ENCODE data around the gene AIF1. TPM values are rescaled to one million over a fixed set of nuclear protein-coding genes. Genes with fewer than 3 reads are reported as not detected.
"Not testable (repeated sequence)": the region's sequence is repeated elsewhere in the genome, so short reads cannot be mapped to it uniquely, and the experiment has no call there.

Gene AIF1
- total RNA-seq, 4 donors from 2014 or later, result 6.1 to 112 (median 11.2) TPM

- peaks cover 0 to 33% (median 19%) of the 10 kb centered on the region in 4 donors for H3K4me1 ChIP-seq
- no peak overlapping the region for H3K4me3 ChIP-seq
- no peaks in the 10 kb centered on the region for H3K9me3 ChIP-seq
- TF ChIP-seq CTCF (IDR thresholded peaks at IDR 0.05) (peak in 5 of 6 experiments; percentile 11 to 43 (median 32)), POLR2A (IDR thresholded peaks at IDR 0.05) (no peak)
- peak in 1 of 3 donors; percentile 63 for DNase-seq
- no peaks in the 10 kb centered on the region for H3K27me3 ChIP-seq
- H3K36me3 ChIP-seq, result no peaks in the 10 kb centered on the region
- H3K27ac ChIP-seq, result peak overlapping the region; percentile 19 to 93 (median 54)
These were observed 29.5 kb upstream of the AIF1 start for GRCh38 chr6:31585491-31585890.

GRCh38 chr6:31586008-31586407 lies 29.0 kb upstream of the AIF1 start, which contains the start of gene LST1:
Gene LST1, plus strand, starts transcription at chr6:31586277. Its CDS starts 1,023 bp downstream, at chr6:31587300.
- Histone ChIP-seq H3K4me1 (peaks cover 0 to 33% (median 19%) of the 10 kb centered on the region in 4 donors), H3K27me3 (no peaks in the 10 kb centered on the region), H3K27ac (peak within 1 kb of the TSS; percentile 19 to 93 (median 54)), H3K4me3 (peak within 1 kb of the TSS in 1 of 4 donors; percentile 12), H3K9me3 (no peaks in the 10 kb centered on the region), H3K36me3 (no peaks in the 10 kb centered on the region)
- DNase-seq, result no peak
- TF ChIP-seq CTCF (IDR thresholded peaks at IDR 0.05) (no peak), POLR2A (IDR thresholded peaks at IDR 0.05) (no peak)

- no peak for TF ChIP-seq CTCF (IDR thresholded peaks at IDR 0.05)
- TF ChIP-seq POLR2A (IDR thresholded peaks at IDR 0.05), result no peak
- H3K4me3 ChIP-seq, result peak overlapping the region in 1 of 4 donors; percentile 12
- H3K36me3 ChIP-seq, result no peaks in the 10 kb centered on the region
- H3K4me1 ChIP-seq, result peaks cover 0 to 33% (median 17%) of the 10 kb centered on the region in 4 donors
- H3K9me3 ChIP-seq, result no peaks in the 10 kb centered on the region
- peak overlapping the region; percentile 19 to 93 (median 54) for H3K27ac ChIP-seq
- DNase-seq, result peak in 2 of 3 donors; percentile 70 to 76
- H3K27me3 ChIP-seq, result no peaks in the 10 kb centered on the region
These were observed 28.3 kb upstream of the AIF1 start for GRCh38 chr6:31586599-31587281.

- H3K27me3 ChIP-seq, result no peaks in the 10 kb centered on the region
- peak overlapping the region; percentile 19 to 93 (median 48) for H3K27ac ChIP-seq
- DNase-seq, result no peak
- no peaks in the 10 kb centered on the region for H3K9me3 ChIP-seq
- peaks cover 0 to 28% (median 17%) of the 10 kb centered on the region in 4 donors for H3K4me1 ChIP-seq
- peak overlapping the region in 2 of 4 donors; percentile 7 to 10 for H3K4me3 ChIP-seq
- TF ChIP-seq CTCF (IDR thresholded peaks at IDR 0.05) (no peak), POLR2A (IDR thresholded peaks at IDR 0.05) (no peak)
- no peaks in the 10 kb centered on the region for H3K36me3 ChIP-seq
These were observed 26.9 kb upstream of the AIF1 start for GRCh38 chr6:31587791-31588777.

GRCh38 chr6:31588871-31589650 lies 26.0 kb upstream of the AIF1 start:
- TF ChIP-seq CTCF (IDR thresholded peaks at IDR 0.05) (no peak), POLR2A (IDR thresholded peaks at IDR 0.05) (no peak)
- Histone ChIP-seq H3K36me3 (no peaks in the 10 kb centered on the region), H3K4me3 (no peak overlapping the region), H3K27me3 (no peaks in the 10 kb centered on the region), H3K4me1 (peaks cover 0 to 33% (median 20%) of the 10 kb centered on the region in 4 donors), H3K27ac (peak overlapping the region in 1 of 4 donors; percentile 93), H3K9me3 (no peaks in the 10 kb centered on the region)
- DNase-seq, result no peak

- not testable (repeated sequence) for H3K27ac ChIP-seq, DNase-seq
These were observed 24.3 kb upstream of the AIF1 start for GRCh38 chr6:31590691-31591090.

More at GRCh38 chr6:31590691-31591090, 24.3 kb upstream of the AIF1 start:
- H3K36me3 ChIP-seq, H3K27me3 ChIP-seq, H3K9me3 ChIP-seq, H3K4me3 ChIP-seq: not testable (repeated sequence)
- H3K4me1 ChIP-seq, result peaks cover 0 to 29% (median 16%) of the 10 kb centered on the region in 4 donors
